GM13976 (cell line): ENCODE measurements around the gene ATP8A1.

Experiments used
- DNase-seq: peaks from one replicate; pipeline ENCODE4 v3.0.0; 2012; ENCODE audit warnings: low spot score
- in situ Hi-C: fragments of 300-500 bp; cut with MboI; formaldehyde crosslinking; loops from one replicate; pipeline ENCODE4 v1.12.0; 2022; ENCODE audit warnings: low sequenced_read_pairs, mixed read lengths, inconsistent platforms; ENCODE audit not compliant: unreplicated experiment
- TF ChIP-seq, protein P1 (sequence below): IDR thresholded peaks from 2 replicates; pipeline ENCODE4 v1.5.1; 2012; ENCODE audit warnings: borderline replicate concordance, mild to moderate bottlenecking; ENCODE audit not compliant: insufficient read depth; ENCODE audit errors: extremely low read depth, missing control alignments, control extremely low read depth

Gene ATP8A1

GRCh38 chr4:42359711-42360110 lies 297.2 kb downstream of the ATP8A1 start:
- no peak for DNase-seq
- TF ChIP-seq, protein P1, sequence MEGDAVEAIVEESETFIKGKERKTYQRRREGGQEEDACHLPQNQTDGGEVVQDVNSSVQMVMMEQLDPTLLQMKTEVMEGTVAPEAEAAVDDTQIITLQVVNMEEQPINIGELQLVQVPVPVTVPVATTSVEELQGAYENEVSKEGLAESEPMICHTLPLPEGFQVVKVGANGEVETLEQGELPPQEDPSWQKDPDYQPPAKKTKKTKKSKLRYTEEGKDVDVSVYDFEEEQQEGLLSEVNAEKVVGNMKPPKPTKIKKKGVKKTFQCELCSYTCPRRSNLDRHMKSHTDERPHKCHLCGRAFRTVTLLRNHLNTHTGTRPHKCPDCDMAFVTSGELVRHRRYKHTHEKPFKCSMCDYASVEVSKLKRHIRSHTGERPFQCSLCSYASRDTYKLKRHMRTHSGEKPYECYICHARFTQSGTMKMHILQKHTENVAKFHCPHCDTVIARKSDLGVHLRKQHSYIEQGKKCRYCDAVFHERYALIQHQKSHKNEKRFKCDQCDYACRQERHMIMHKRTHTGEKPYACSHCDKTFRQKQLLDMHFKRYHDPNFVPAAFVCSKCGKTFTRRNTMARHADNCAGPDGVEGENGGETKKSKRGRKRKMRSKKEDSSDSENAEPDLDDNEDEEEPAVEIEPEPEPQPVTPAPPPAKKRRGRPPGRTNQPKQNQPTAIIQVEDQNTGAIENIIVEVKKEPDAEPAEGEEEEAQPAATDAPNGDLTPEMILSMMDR = no peak
- in situ Hi-C loops = loop anchor here (25.0 kb wide), 1 partner anchor 503 kb away; no protein-coding TSS in a partner anchor
